ENCODE measurements around the gene RIMBP2.

The RIMBP2 gene

DNA sequence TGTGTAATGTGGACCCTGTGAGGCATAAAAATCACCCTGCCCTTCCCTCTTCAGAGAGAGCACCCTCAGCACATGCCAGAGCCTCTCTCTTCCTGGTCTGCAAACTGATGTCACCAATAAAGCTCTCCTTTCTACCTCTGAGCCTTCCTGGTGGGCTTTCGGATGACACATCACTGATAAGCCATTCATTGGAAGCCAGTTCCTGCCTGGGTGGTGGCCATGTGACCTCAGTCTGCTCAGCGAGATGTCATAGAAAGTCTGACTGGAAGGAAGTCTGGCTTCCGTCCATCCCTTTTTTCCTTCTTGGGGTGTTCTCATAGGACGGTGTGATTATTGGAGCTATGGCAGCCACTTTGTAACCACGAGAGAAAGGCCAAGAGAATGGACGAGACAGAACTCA, 282.7 kb downstream of the RIMBP2 start:
- no peak for DNase-seq

DNA sequence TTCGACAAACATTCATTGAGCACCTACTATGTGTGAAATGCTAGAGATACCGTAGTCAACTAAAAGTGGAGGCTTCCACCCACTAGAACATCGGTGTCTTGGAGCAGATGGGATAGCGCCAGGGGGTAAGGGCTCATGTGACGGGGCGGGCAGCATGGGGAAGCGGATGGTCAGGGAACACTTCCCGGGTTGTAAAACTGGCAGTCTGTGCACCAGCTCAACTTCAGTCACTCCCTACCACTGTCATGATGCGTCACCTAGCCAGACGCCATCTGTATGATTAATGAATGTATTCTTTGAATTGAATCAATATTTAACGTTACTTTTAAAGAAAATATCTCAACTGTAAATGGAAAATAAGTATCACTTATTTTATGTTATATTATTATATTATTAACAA, 284.9 kb downstream of the RIMBP2 start:
- DNase-seq = no peak

DNA sequence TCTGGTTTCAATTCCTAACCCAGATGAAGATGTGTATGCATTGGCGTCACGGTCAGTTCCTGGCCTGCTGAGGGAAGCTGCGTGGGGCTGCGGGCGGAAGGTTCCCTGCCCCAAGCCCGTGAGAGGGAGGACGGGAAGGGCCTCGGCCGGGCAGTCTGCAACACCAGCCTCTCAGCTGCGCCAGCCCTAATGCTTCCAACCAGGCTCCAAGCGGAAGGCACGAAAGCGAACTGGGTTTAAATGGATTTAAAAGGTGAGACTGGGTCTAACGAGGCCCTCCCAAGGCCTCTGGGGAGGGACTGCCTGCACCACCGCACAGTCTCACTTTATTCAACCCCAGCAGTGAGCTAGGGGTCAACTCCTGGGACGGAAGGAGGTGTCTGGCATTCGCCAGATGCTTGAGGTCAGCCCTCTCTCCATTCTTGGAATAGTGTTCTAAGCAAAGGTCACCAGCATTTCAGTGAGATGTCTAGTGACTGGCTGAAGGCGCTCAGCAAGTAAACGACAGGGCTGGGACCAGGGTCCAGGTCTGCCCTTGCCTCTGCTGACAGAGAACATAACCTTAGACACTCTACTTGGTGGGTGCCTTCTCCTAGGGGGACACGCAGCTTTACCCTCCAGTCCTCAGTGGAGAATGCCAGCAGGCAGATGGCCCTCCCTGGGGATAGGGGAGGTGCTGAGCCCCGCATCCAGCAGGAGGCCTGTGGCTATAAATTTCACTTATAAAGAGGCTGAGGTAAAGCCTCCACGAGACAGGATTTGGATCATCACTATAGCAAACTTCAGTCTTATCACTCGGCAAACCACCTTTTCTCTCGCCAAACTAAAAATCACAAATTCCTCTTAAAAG, 286.2 kb downstream of the RIMBP2 start:
- DNase-seq = no peak

DNA sequence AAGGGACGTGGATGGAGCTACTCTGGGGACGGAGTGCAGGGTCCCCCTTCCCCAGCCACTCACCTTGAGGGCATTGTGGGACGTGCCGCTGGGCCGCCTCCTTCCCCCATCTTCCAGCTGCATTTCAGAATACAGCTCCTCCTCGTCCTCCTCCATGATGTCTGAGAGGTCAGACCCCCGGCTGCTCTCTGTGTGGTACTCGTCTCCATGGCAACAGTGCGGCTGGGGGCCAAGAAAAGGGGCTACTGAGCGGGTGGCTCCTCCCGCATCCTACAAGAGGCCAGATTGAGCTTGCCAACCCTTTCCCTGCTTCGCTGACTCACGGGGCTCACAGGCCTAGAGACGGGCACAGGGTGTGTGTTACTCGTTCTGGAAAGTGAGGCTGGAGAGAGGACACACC, 288.0 kb downstream of the RIMBP2 start:
- no peak for DNase-seq

DNA sequence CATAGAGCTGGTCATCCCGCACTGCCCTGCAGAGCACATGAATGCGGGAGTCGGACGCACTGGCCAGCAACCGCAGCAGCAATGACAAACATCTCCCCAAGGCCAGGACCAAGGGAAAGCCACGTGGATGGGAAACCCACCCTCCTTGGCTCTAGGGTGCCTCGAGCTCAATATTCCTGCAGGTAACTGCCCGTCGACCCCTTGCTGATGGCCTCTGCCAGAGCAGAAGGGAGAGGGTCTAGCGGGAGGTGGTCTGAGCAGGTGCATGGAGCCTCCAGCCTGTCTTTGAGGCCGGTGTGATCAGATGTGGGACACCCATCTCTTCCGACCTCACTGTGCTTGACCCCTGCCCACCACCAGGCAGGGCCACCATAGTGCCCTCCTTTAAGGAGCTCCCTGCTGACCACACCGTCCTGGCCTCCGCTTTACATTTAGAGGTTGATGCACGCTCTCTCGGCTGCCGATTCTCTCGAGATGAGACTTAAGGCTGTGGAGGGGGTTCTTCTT, 288.7 kb downstream of the RIMBP2 start:
- no peak for DNase-seq

DNA sequence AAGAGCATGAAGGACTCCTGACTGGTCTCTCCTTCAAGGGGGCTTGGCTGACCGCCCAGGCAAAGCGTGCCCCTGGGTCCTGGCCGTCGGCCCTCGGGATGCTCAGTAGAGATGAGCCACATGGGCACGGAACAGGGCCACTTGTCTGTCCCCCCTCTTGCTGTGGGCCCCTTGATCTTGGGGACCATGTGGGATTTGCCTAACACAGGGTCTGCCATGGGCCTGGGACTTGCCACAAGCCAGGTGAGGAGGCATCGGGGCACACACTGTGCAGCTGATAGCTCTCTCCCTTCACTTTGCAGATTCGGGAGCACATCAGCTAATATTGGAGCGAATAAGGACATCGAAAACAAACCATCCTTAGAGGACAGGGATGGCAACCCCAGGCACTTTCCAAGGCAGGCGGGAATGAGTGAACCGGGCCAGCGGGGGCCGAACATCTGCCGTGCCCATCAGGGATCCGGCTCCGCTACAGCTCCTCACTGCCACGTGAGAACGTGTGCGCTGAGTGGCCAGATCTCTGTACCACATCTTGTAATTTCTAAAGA, 290.3 kb downstream of the RIMBP2 start:
- DNase-seq = no peak

DNA sequence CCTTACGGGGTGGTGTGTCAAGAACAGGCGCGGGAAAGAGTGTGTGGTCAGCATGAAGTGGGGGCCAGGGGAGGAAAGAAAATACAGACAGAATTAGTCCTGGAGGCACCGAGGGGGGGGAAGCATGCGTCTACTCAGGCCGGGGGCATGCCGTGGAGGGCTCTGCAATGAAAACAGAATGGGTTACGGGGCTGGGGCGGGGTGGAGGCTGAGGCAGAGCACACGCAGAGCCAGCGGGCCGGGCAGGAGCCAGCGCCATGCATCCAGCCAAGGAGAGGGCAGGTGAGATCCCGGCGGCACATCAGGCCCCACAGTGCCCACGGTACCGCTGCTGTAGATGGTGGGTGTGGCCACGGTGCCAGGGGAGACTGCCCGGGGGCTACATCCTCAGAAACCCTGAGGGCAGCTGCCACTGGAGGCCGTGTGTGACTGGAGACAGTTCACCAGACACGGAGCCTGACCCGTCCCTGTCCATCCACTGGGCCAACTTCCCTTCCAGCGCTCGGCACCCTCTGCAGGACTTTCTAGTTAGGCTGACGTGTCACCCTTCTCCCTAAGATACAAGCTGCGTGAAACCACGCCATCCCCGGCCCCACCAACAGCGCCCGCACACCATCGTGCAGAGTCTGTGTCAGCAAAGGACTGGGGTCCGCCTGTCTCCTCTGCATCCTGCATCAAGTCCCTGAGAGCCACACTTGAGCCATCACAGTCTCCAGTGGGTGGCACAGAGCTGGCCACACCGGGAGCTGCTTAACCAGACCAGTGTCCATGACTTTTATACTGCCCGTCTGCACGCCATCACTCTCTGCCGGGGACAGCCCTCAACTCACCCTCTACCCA, 291.0 kb downstream of the RIMBP2 start:
- DNase-seq = no peak

DNA sequence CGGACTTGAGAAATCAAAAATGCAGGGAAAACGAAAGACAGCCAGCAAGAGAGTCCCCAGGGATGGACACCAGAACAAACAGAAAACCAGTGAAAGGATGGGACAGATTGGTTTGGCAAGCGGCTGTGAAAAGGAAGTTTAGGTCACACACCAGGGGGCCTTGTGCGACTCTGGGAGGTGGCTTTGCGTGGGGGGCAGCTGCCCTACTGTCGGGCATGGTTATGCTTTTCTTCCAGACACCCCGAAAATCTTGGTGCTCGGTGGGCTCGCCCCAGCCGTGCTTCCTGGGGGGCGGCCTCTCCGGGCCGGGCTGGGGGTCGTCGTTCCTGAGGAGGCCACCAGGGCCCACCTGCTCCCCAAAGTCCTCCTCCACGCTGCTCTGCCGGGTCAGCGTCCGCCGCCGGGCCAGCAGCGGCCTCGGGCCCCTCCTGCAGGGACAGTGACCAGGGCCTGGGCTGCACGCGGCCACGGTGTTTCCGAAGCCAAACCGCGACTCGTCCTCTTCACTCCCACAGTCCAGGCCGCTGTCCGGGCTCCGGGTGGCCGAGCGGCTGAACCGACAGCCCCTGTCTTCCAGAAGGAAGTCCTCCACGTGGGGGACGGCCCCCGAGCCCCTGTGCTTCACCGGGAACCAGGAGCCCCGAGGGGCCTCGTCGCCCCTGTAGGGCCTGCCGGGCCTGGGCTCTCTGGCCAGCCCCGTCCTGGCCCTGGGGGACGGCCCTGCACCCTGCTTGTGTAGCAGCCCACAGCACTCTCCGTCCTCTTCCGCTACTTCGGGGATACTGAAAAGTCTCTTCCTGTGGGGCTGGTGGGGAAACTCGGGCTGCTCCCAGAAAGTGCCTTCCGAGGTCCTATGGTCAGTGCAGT, 291.9 kb downstream of the RIMBP2 start:
- no peak for DNase-seq

DNA sequence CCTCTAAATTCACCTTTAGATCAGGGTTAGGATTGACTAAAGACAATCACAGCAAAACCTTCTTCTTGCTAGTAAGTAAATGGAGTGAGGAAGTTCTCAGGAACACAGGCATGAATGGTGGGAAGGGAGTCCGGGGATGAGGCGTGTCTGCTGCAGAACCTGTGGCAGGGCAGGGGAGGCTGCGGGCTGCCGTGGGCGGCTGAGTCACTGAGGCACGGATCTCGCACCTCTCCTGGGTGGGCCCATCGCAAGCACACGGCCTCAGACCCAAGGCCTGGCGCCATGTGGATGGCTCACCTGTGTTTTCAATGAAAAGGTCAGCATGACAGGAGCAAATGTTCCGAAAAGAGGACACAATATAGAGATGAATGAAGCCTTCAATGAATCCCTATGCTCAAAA, 293.0 kb downstream of the RIMBP2 start:
- no peak for DNase-seq

DNA sequence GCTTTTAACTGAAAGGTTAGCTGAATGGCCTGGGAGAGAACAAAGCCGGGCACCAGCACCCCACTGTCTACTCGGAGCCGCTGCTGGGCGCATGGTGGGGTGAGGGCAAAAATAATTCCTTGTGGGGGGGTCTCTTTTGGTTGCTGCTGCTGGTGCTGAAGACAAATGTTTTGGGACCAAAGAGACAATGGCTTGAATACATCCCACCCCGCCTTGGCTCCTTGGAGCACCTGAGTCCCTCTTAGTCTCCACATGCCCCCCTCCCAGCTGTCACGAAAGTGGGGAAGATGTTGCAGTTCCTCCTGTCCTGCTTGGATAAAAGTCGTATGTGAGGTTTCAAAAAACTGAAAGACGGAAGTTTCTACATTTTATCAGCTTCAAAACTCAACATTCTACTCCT, 293.4 kb downstream of the RIMBP2 start:
- DNase-seq = no peak

DNA sequence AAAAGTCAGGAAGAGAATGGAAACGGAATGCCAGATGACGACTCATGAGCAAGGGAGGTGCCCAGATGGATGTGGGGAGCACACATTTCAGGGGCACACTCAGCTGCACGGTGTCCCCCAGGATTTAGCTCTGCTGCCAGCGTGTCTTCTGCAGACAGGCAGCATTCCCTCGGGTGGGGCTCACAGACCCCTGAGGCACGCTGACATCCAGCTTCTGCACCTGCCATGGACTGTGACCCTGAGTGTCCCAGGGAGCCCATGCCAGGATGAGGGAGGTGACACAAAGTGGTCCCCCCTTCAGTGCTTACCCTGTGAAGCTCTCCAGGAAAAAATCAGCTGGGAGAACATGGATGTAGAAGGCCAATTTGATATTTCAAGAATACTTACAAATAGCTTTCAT, 294.2 kb downstream of the RIMBP2 start:
- DNase-seq = no peak

DNA sequence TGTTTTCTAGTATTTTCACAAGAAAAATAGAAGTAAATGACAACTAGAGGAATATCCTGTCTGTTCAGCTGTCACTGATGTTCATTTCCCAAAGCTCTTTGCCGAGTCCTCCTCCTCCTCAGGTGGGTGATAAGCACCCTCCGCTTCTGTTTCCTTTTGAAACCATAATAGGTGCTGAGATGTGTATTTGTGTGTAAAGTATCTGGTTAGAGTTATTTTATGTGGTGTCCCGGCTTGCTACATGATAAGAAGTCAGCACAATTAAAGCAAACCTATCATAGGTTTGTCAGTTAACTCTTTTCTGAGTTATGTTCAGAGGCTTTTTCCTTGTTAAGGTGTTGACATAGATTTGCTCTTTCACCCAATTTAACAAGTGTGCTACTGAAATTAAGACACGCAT, 296.0 kb downstream of the RIMBP2 start:
- no peak for DNase-seq

DNA sequence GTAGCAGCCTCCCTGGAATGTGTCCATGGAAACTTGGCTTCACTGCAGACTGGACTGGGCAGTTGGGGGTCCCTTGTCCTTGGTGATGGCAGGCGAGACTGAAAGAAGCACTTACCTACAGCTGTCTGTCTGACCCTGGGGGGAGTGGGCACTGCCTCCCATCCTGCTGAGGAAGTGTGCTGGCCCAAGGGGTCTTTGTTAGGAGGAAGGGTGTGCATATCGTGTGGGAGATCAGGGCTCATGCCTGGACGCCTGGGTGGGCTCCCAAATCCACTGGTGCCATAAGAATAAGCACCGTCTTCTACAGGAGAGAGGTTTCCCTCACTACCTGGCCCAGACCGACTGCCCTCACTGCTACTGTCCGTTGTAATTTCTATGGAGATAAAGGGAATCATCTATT, 297.0 kb downstream of the RIMBP2 start:
- DNase-seq = no peak

DNA sequence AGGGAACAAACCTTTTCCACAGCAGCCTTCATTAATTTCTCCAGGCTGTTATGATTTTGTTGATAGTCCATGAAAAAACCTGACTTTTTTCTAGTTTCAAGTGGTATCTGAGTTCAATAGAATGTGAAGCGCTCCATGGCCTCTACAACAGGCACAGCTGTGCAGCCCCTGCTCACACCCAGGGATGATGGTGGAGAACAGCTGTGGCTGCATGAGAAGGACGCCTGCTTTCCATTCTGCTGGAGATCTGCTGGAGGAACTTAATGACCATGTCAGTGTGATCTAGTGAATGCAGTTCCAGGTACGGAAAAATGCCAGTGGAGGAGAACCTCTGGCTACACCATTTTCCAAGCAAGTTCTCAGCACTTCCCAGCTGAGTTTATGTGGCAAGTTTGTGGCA, 297.8 kb downstream of the RIMBP2 start:
- no peak for DNase-seq

DNA sequence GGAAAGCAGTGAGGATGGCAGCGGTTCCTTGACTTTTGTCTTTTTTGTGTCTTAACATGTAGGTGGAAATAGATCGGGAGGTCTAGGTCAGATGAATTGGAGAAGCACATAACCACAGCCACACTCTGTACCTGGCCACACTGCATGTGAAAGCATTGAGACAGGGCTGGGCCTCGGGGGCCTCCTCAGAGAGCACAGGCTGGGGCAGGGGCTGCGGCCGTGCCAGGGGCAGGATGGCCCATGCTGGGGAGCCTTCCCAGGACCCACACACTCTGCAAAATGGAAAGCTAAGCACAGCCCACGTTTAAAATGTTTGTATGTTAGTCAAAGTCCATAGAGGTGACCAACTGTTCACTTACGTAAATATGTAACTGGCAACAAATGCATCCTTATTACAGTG, 301.7 kb downstream of the RIMBP2 start:
- DNase-seq = no peak

DNA sequence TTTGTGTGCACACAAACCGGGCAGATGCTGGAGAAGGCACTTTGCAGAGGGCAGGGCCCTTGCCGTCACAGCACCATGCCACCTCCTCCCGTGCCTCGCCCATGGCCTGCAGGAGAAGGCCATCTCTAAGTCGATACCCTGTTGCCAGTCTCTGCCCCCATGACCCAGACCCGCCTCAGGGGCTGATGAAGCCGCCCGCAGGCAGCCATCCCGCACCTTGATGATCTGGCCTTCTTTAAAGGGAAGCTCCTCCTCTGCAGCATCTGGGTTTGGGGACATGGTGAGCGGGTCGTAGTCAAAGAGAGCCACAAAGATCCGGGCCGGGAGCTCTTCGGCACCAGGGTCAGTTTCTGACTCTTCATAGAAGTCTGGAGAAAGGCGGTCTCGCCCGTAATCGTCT, 302.2 kb downstream of the RIMBP2 start:
- no peak for DNase-seq

DNA sequence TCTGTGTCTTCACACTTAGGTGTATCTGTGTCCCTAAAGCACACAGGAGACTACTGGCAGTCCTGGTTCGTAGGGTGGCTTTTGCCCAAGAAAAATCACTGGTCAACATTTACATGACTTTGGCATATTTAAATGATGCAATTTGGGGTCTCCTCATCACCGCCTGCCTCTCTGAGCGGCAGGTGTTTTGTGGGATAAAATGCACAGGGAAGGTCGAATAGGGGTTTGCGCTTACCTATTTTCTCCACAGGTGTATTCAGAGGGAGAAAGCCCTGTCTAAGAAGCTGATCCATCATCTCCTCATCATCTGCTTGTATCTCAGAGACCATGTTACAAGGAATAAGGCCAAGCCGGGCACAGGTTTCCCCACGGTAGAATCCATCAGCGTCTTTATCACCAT, 303.7 kb downstream of the RIMBP2 start:
- DNase-seq = no peak

DNA sequence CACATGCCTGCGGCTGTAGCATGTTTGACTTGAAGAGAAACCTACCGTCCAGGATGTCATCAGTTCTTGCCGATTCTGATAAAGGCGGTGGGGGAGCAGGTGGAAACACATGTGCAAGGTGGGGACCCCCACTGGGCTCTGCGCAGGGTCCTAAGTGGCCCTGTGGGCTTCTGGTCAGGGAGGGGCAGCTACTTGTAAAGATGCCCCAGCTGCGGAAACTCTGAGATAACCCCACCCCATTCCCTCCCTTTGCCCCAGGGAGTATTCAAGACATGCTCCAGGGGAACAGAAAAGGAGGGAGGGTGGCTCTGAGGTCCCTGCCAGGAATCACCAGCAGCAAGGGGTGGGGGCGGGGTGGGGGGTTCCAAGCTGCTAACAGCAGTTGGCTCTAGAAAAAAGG, 310.8 kb downstream of the RIMBP2 start:
- DNase-seq = no peak

DNA sequence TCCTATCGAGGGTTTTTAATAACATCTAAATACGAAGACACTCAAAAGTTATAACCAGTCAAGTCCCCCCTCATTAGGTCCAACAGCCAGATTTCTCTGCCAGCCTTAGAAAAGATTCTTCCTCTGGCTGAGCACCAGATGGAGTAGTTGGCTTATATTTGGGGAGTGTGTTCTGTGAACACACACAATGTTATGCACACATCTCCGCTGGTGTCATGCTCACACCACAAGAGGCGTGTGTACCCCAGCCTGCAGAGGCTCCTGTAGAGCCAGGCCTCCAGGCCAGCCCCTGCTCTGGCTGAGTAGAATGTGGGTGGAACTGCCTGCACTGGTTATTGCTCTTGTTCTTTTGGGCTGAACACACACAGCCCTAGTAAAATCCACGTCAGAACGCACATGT, 314.4 kb downstream of the RIMBP2 start:
- DNase-seq = no peak

DNA sequence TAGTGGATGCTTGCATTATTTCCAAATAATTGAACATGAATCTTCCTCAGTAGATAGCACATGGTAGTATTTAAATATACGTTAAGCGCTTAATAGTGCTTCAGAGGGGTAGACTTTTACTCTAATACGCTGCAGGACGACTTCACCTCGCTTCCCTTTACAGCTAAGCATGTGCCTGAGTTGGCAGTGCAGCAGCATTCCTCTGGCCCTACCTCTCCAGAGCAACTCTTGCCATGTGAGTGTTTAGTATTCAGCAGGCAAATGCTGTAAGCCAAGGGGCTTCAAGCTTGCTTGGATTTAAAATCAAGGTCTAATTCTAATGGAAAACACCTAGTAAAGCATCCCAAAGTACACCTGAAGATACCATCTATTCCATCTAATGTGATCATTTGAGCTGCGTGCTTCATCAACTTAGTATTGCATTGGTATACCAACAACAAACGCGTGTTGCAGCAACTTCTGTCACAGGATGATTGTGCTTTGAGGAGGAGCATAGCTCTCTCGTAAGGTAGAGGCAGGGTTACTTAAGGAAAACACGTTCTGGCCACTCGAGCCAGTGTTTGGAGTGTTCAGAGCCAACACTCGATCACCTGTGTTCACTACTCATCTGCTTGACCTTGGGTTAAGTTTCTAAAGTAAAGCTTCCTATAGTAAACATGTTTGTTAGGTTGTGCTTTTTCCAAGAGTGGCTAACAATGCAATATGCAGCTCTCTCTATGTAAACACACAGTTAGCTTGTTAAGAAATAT, 317.8 kb downstream of the RIMBP2 start:
- no peak for DNase-seq

DNA sequence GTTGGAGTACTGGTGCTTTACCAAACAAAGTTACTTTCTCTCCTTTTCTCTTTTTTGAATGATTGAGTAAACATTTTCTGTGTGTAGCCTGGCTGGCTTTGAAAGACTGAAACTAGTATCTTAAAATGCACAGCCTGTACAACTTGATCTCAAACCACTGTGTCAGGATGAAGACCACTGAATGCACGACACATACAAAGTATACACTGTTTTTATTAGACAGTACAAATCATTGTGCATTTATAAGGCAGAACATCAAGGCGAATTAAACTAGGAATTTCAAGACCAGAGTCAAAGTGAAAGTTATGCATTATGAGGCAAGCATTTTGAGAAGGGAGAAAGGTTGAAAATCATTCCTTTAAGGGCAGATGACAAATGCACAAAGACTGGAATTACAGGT, 319.4 kb downstream of the RIMBP2 start:
- DNase-seq = no peak

DNA sequence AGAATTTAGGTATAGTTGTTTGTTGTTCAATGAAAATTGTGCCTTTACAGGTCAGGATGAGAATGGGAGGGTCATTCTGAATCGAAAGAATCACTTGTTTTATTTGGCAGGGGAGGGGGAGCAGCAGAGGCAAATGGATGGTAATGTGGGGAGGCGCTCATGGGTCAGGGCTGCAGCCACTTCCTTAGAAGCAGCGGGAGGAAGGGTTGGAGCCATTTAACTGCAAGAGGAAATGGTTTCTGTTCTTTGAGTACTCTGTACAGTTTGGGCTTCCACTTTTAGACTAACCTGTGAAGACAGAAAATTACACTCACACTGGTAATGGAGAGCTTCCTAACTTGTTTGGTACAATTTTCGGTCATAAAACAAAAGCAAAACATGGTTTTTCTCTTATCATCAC, 321.2 kb downstream of the RIMBP2 start:
- no peak for DNase-seq
